ENCODE results near the gene SFT2D2.

The SFT2D2 gene

GRCh38 chr1:168271636-168272035 lies 45.8 kb downstream of the SFT2D2 start:
- DNase-seq = no peak

GRCh38 chr1:168273575-168273974 lies 47.8 kb downstream of the SFT2D2 start:
- DNase-seq = no peak

GRCh38 chr1:168279253-168279652 lies 53.4 kb downstream of the SFT2D2 start:
- DNase-seq = no peak

- peak in 1 of 2 experiments; percentile 36 for DNase-seq
These were observed 54.6 kb downstream of the SFT2D2 start, which contains the start of gene TBX19 for GRCh38 chr1:168280296-168280927. TBX19 (plus strand) TSS chr1:168280877; CDS start chr1:168281091, 214 bp downstream.

GRCh38 chr1:168281603-168282325 lies 56.0 kb downstream of the SFT2D2 start:
- DNase-seq = no peak

GRCh38 chr1:168285521-168285790 lies 59.7 kb downstream of the SFT2D2 start:
- DNase-seq = no peak

GRCh38 chr1:168285971-168286927 lies 60.4 kb downstream of the SFT2D2 start:
- DNase-seq = no peak

GRCh38 chr1:168287237-168287664 lies 61.4 kb downstream of the SFT2D2 start:
- no peak for DNase-seq

GRCh38 chr1:168288311-168289052 lies 62.7 kb downstream of the SFT2D2 start:
- DNase-seq = no peak

GRCh38 chr1:168291222-168291837 lies 65.5 kb downstream of the SFT2D2 start:
- DNase-seq = no peak

- no peak for DNase-seq
These were observed 67.6 kb downstream of the SFT2D2 start for GRCh38 chr1:168293356-168293755.

- no peak for DNase-seq
These were observed 69.8 kb downstream of the SFT2D2 start for GRCh38 chr1:168295411-168296114.

GRCh38 chr1:168297019-168297730 lies 71.4 kb downstream of the SFT2D2 start:
- no peak for DNase-seq

GRCh38 chr1:168298446-168298845 lies 72.6 kb downstream of the SFT2D2 start:
- DNase-seq = no peak

GRCh38 chr1:168300626-168301025 lies 74.8 kb downstream of the SFT2D2 start:
- no peak for DNase-seq

- no peak for DNase-seq
These were observed 76.0 kb downstream of the SFT2D2 start for GRCh38 chr1:168301664-168302320.
